ENCODE data around the gene EGR4. TPM values are rescaled to one million over a fixed set of nuclear protein-coding genes. Genes with fewer than 3 reads are reported as not detected.

EGR4 gene
- total and polyA plus RNA-seq, 8 donors = 0.05 to 0.31 TPM; not detected in 6

DNA sequence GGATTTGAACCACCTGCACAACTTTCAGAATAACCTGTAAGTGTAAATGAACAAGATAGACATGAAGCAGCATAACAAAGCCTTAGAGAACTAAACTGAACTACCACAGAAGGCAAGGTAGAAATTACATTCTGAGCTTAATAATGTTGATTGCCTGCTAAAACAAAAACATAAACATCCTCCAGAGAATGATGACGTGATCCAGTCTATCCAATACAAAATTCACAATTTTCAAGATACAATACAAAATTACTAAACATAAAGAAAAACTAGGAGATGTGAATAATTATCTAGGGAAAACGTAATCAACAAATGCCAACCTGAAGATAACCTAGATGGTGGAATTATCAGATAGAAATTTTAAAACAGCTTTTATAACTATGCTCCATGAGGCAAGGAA, 40.7 kb upstream of the EGR4 start:
- peaks cover 0 to 17% (median 12%) of the 10 kb centered on the region in 4 donors for H3K9me3 ChIP-seq
- H3K27ac ChIP-seq = no peak overlapping the region
- no peak overlapping the region for H3K4me3 ChIP-seq
- H3K27me3 ChIP-seq = no peaks in the 10 kb centered on the region
- H3K36me3 ChIP-seq = no peaks in the 10 kb centered on the region
- no peaks in the 10 kb centered on the region for H3K4me1 ChIP-seq
- 62 to 74% (median 69%) methylated on average over 2 of the region's 2 CpGs for WGBS, 5 donors
- DNase-seq = no peak
- intact Hi-C loops (cut with DNase I; ENCODE audit: low total_unique reads) = no loop called here
- TF ChIP-seq POLR2A (IDR thresholded peaks at IDR 0.05) (no peak), POLR2AphosphoS5 (IDR thresholded peaks at IDR 0.05) (no peak)
- TF ChIP-seq, protein P1, sequence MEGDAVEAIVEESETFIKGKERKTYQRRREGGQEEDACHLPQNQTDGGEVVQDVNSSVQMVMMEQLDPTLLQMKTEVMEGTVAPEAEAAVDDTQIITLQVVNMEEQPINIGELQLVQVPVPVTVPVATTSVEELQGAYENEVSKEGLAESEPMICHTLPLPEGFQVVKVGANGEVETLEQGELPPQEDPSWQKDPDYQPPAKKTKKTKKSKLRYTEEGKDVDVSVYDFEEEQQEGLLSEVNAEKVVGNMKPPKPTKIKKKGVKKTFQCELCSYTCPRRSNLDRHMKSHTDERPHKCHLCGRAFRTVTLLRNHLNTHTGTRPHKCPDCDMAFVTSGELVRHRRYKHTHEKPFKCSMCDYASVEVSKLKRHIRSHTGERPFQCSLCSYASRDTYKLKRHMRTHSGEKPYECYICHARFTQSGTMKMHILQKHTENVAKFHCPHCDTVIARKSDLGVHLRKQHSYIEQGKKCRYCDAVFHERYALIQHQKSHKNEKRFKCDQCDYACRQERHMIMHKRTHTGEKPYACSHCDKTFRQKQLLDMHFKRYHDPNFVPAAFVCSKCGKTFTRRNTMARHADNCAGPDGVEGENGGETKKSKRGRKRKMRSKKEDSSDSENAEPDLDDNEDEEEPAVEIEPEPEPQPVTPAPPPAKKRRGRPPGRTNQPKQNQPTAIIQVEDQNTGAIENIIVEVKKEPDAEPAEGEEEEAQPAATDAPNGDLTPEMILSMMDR (IDR thresholded peaks at IDR 0.05) = no peak

DNA sequence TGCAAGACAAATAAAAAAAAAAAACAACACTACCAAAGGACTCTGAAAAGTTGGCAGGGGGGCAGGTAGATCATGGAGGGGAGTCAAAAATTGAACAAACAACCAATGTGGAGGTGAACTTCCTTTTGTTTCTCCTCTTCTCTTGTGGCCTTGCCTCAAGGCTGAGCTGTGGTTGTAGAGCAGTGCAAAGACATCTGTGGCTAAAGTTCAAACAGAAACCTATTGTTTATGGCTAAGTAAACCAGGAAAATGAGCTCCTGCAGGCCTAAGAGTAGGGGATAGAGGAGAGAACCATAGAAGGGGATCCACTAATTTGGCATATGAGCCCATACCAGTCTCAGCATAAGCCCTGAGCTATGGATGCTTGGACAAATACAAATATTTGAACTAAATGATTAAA, 40.2 kb upstream of the EGR4 start:
- TF ChIP-seq EP300 (IDR thresholded peaks at IDR 0.05) (no peak), POLR2A (IDR thresholded peaks at IDR 0.05) (no peak), POLR2AphosphoS5 (IDR thresholded peaks at IDR 0.05) (no peak)
- TF ChIP-seq, protein P1 (IDR thresholded peaks at IDR 0.05) = no peak
- Histone ChIP-seq H3K4me1 (no peaks in the 10 kb centered on the region), H3K4me3 (no peak overlapping the region), H3K27me3 (no peaks in the 10 kb centered on the region), H3K36me3 (no peaks in the 10 kb centered on the region), H3K9me3 (peaks cover 0 to 17% (median 12%) of the 10 kb centered on the region in 4 donors), H3K27ac (no peak overlapping the region)
- intact Hi-C loops (cut with DNase I; ENCODE audit: low total_unique reads) = no loop called here
- DNase-seq = no peak

DNA sequence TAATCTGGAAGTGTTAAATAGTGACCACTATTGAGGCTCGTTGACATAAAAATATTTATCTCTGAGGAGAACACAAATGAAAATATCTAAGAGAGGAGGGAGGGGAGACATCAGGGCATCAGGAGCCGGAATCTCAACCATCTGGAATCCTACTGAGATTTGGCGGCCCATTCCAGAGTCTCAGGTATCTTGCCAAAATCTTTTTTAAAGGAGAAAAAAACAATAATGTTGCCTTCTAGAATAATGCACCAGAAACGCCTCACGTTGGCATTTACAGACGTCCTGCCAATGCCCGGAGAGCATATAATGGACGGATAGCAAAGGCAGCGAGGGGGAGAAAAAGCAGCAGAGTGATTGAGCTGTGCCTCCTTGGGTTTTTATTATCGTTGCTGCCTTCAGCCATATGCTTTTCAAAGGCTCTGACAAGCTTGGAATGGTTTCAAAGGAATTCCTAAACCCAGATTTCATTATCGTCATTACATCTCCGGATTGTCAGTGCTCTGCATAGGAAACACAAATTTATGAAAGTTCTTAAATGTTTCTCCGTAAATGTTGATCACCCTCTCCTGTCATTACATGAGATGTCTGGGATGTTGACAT, 30.9 kb upstream of the EGR4 start:
- intact Hi-C loops (cut with DNase I; ENCODE audit: low total_unique reads) = no loop called here
- no peaks in the 10 kb centered on the region for H3K36me3 ChIP-seq

DNA sequence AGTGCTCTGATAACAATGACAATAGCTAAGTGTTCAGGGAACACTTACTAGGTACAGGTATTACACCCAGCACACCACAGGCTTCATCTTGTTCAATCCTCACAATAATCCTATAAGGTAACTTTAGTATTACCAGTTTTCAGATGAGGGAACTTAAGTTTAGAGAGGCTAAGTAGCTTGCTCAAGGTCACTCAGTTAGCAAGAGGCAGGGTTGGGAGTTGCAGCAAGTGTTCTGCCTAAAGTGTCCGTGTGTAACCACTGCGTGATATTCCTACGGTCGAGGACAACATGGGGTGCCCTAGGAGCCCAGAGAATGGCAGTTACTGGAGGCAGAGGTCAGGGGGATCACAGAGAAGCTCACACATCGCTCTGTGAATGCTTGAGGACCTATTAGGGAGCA, 30.2 kb upstream of the EGR4 start:
- no peak overlapping the region for H3K27ac ChIP-seq
- no peak overlapping the region for H3K4me3 ChIP-seq
- H3K27me3 ChIP-seq = peaks cover 0 to 47% (median 3%) of the 10 kb centered on the region in 3 donors
- no peaks in the 10 kb centered on the region for H3K9me3 ChIP-seq
- no peak for TF ChIP-seq POLR2A (IDR thresholded peaks at IDR 0.05)
- TF ChIP-seq POLR2AphosphoS5 (IDR thresholded peaks at IDR 0.05) = no peak
- TF ChIP-seq, protein P1 (IDR thresholded peaks at IDR 0.05) = no peak
- TF ChIP-seq EP300 (IDR thresholded peaks at IDR 0.05) = no peak
- H3K4me1 ChIP-seq = no peaks in the 10 kb centered on the region
- no peak for DNase-seq
- intact Hi-C loops (cut with DNase I; ENCODE audit: low total_unique reads) = no loop called here
- H3K36me3 ChIP-seq = no peaks in the 10 kb centered on the region
- 70 to 81% (median 73%) methylated on average over 5 of the region's 5 CpGs for WGBS, 5 donors

More for the DNA sequence above, 30.9 kb upstream of the EGR4 start:
- H3K4me3 ChIP-seq = no peak overlapping the region
- H3K27me3 ChIP-seq = peaks cover 0 to 42% (median 3%) of the 10 kb centered on the region in 3 donors
- no peak overlapping the region for H3K27ac ChIP-seq
- 62 to 68% (median 65%) methylated on average over 13 of the region's 13 CpGs for WGBS, 5 donors
- no peak for DNase-seq
- H3K4me1 ChIP-seq = no peaks in the 10 kb centered on the region
- H3K9me3 ChIP-seq = no peaks in the 10 kb centered on the region
- no peak for TF ChIP-seq POLR2A (IDR thresholded peaks at IDR 0.05)
- no peak for TF ChIP-seq EP300 (IDR thresholded peaks at IDR 0.05)
- no peak for TF ChIP-seq POLR2AphosphoS5 (IDR thresholded peaks at IDR 0.05)
- TF ChIP-seq, protein P1 (IDR thresholded peaks at IDR 0.05) = no peak
